KOPT-K1 (cell line): ENCODE data around the gene RPGRIP1L.
"Not testable (repeated sequence)": the region's sequence is repeated elsewhere in the genome, so short reads cannot be mapped to it uniquely, and the experiment has no call there.

Experiments used
- H3K27ac ChIP-seq: fragments of 200-600 bp; sonication (generic); 2 replicates; pipeline ENCODE4 v1.5.1; 2016; ENCODE audit warnings: antibody characterized with exemption, mild to moderate bottlenecking, low read depth, low read length; ENCODE audit not compliant: poor library complexity, severe bottlenecking
- H3K36me3 ChIP-seq: fragments of 200-600 bp; sonication (generic); 2 replicates; pipeline ENCODE4 v1.5.1; 2017; ENCODE audit warnings: antibody characterized with exemption, mild to moderate bottlenecking, low read length, moderate library complexity; ENCODE audit not compliant: insufficient read depth
- H3K9me3 ChIP-seq: fragments of 200-600 bp; sonication (generic); 2 replicates; pipeline ENCODE4 v1.5.1; 2017; ENCODE audit warnings: antibody characterized with exemption, low read length, mild to moderate bottlenecking; ENCODE audit not compliant: insufficient read depth, poor library complexity, severe bottlenecking

Gene RPGRIP1L

DNA sequence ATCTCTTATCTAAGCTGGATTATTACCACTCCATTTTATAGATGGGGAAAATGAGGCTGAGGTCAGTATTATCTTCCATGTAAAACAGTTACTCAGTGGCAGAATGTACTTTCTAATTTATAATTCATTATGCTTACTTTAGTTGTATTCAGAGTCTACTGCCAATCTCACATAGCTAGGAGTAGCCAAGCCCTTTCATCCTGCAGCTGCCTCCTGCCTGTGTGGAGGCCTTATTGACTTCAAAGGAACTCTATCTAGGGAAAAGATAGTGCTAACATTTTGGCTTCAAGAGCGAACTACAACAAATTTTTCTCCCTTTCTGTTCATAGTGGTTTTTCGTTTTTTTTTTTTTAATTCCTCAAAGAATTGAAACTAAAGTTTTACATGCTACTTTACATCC lies 12.9 kb downstream of the RPGRIP1L start:
- no peaks in the 10 kb centered on the region for H3K9me3 ChIP-seq
- H3K36me3 ChIP-seq, result peaks cover 5% of the 10 kb centered on the region; the same call in 1 of the 2 replicates
- H3K27ac ChIP-seq, result no peak overlapping the region

DNA sequence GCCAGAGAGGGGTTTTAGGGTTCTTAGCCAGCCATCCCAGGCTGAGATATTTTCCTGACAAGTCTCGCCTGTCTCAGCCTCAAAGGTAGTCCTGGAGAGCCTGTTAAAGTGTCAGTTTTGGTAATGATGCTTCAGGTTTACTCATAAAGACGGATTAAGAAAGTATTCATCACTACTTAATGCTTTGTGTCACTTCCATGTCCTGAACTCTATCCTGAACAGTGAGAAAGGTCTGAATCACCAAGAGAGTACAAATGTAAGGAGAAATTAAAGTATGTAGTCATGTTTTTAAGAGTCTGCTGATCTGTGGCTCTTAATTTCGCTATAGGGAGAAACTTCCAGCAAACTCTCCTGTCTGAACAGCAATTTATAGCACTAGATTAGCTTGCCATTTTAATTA lies 14.0 kb downstream of the RPGRIP1L start:
- Histone ChIP-seq H3K36me3 (peaks cover 15% of the 10 kb centered on the region; the same call in 1 of the 2 replicates), H3K27ac (no peak overlapping the region), H3K9me3 (peaks cover 7% of the 10 kb centered on the region)

DNA sequence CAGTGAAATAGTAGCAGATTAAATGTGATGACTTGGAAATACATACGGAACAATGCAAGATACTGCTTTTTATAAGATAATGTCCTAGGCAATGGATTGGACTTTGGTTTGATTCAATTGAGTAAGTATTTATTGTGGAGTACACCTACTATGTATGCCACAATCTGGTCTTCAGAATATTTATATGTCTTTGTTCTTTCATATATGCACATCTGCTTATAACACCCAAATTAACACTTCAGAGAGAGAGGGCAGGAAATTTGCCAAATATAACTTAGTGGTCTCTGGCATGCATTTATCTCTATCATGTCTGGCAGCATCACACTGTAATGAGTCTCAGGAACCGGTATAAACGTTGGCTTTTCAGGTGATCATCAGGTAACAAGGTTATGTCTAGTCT lies 16.9 kb downstream of the RPGRIP1L start:
- no peak overlapping the region for H3K27ac ChIP-seq
- H3K36me3 ChIP-seq, result peaks cover 15% of the 10 kb centered on the region; the same call in 1 of the 2 replicates

DNA sequence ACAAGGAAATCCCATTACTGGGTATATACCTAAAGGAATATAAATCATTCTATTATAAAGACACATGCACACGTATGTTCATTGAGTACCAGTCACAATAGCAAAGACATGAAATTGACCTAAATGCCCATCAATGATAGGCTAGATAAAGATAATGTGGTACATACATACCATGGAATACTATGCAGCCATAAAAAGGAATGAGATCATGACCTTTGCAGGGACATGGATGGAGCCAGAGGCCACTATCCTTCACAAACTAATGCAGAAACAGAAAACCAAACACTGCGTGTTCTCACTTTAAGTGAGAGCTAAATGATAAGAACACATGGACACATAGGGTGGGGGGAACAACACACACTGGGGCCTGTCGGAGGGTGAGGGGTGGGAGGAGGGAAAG lies 18.3 kb downstream of the RPGRIP1L start:
- H3K9me3 ChIP-seq, H3K27ac ChIP-seq: not testable (repeated sequence)
- H3K36me3 ChIP-seq, result peaks cover 11% of the 10 kb centered on the region; the same call in 1 of the 2 replicates

More for the DNA sequence above, 16.9 kb downstream of the RPGRIP1L start:
- H3K9me3 ChIP-seq, result peaks cover 7% of the 10 kb centered on the region

GRCh38 chr16:53681354-53681753 lies 22.3 kb downstream of the RPGRIP1L start:
- Histone ChIP-seq H3K27ac (no peak overlapping the region), H3K9me3 (peaks cover 7% of the 10 kb centered on the region), H3K36me3 (peaks cover 11% of the 10 kb centered on the region; the same call in 1 of the 2 replicates)

DNA sequence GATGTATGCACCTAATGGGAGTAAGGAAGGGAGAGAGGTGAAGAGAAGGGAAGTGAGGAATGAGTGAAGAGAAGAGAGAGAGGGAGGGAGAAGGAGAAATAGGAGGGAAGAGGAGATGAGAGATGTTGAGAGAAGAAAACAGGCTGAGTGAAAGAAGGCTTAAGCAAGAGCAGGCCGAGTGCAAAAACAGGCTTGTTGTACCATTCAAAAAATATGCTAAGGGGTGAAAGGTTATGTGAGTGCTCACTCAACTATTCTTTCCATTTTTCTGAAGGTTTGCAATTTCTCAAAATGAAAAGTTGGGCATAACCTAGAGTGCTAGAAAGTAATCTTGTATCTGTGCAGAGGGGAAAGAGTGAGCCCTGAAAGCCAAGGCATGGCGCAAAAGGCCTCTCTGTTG lies 22.9 kb downstream of the RPGRIP1L start:
- H3K27ac ChIP-seq, result no peak overlapping the region
- H3K36me3 ChIP-seq, result peaks cover 10% of the 10 kb centered on the region; the same call in 1 of the 2 replicates

GRCh38 chr16:53678756-53679343 lies 24.8 kb downstream of the RPGRIP1L start:
- no peaks in the 10 kb centered on the region for H3K36me3 ChIP-seq
- no peaks in the 10 kb centered on the region for H3K9me3 ChIP-seq
- H3K27ac ChIP-seq, result no peak overlapping the region

More for the DNA sequence above, 22.9 kb downstream of the RPGRIP1L start:
- H3K9me3 ChIP-seq, result peaks cover 7% of the 10 kb centered on the region

GRCh38 chr16:53678155-53678554 lies 25.5 kb downstream of the RPGRIP1L start:
- Histone ChIP-seq H3K36me3 (no peaks in the 10 kb centered on the region), H3K9me3 (no peaks in the 10 kb centered on the region), H3K27ac (no peak overlapping the region)

GRCh38 chr16:53673189-53673588 lies 30.5 kb downstream of the RPGRIP1L start:
- no peaks in the 10 kb centered on the region for H3K9me3 ChIP-seq
- H3K27ac ChIP-seq, result no peak overlapping the region
- H3K36me3 ChIP-seq, result no peaks in the 10 kb centered on the region

DNA sequence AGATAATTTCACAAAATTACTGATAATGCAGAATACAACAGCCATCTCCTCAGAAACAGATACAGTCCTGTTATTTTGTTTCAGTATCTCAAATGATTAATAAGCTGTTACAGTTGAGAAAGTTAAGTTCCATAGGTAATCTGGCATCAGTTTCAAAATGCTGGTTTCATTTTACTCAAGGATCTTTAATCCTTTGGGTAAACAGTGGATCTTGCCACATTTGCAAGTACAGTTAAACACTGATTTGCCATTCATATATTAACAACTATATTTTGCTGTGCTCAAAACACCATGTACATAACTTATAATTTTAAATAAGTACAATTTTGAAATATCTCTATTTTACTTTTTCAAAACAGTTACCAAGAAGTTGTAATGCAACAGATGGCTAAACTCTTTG lies 31.2 kb downstream of the RPGRIP1L start:
- no peak overlapping the region for H3K27ac ChIP-seq
- no peaks in the 10 kb centered on the region for H3K9me3 ChIP-seq
- no peaks in the 10 kb centered on the region for H3K36me3 ChIP-seq

- H3K27ac ChIP-seq, result no peak overlapping the region
- H3K36me3 ChIP-seq, result no peaks in the 10 kb centered on the region
- H3K9me3 ChIP-seq, result no peaks in the 10 kb centered on the region
These were observed 34.8 kb downstream of the RPGRIP1L start for GRCh38 chr16:53668869-53669268.

DNA sequence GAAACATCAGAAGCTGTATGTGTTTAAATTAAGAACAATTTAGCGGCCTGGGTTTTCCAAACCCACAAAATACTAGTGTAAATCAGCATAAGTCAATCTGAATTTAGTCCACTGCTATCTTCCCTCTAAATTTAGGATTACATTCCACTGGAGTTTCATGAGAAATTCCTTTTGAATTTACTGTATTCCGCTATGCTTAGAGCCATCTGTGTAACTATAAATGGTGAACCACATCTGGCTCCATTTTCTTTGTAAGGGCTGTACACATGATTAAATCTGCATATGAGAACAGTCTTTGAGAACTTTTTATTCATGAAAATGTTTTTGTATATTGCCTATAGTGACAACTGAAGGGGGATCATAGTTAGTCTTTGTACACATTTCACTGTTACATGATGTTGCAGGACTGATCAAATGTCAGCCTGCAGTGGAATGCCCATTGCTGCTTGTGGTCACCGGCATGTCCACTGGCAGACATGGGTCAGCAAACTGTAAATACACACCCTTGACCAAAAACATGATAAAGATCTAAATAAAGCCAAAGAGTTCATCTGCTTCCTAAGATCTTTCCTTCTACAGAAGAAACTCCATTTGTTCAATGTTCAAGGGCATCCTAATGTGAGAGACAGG lies 36.8 kb downstream of the RPGRIP1L start:
- Histone ChIP-seq H3K36me3 (no peaks in the 10 kb centered on the region), H3K27ac (no peak overlapping the region), H3K9me3 (no peaks in the 10 kb centered on the region)

DNA sequence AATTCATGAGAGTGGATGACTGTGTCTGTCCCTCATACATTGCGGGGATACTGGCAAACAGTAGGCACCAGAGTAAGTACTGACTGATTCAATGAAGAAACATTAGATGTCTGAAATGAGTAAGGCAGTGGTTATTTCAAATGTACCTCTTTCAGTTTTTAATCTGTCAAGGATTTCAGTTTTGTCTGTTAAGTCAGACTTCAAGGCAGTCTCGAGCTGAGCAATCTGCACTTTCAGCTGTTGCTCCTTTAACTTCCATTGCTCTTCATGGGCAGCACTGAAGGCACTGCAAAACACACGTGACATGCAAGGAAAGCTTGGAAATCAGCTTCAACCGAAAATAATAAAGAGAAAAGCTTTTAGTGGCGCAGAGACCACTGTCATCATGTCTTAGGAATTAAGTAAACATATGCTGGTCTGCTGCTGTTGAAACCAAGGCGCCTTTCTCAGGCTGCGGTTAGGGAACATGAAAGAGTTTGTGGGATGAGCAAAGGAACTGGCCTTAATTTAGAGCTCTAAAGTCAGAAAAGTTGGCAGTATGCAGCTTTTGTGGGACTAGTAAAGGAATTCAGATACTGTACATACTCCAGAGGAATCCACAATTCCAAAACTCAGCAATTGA lies 38.8 kb downstream of the RPGRIP1L start:
- Histone ChIP-seq H3K27ac (no peak overlapping the region), H3K36me3 (no peaks in the 10 kb centered on the region), H3K9me3 (no peaks in the 10 kb centered on the region)

GRCh38 chr16:53662072-53662471 lies 41.6 kb downstream of the RPGRIP1L start:
- Histone ChIP-seq H3K9me3 (no peaks in the 10 kb centered on the region), H3K27ac (no peak overlapping the region), H3K36me3 (no peaks in the 10 kb centered on the region)

DNA sequence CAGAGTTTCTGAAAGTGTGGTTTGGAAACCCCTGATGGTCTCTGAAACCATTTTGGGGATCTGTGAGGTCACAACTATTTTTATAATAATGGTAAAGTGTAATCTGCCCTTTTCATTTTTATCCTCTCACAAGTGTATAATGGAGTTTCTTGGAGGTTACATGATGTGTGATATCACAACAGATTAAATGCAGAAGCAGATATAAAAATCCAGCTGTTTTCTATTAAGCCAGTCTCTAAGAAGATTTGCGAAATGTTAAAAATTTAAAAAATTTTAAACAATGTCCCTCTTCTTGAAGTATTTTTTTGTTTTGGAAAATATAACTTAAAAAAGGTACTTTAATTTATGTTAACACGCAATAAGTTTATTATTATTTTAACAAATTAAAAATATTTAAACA lies 48.7 kb downstream of the RPGRIP1L start:
- Histone ChIP-seq H3K9me3 (no peaks in the 10 kb centered on the region), H3K36me3 (0 out of 2 replicates have a peak, but pooled peaks cover 5% of the 10 kb centered on the region), H3K27ac (no peak overlapping the region)
